ENCODE data around the gene NUDCD2. TPM values are rescaled to one million over a fixed set of nuclear protein-coding genes. Genes with fewer than 3 reads are reported as not detected.

Gene NUDCD2
- total RNA-seq, 5 donors from 2014 or later (not counting 1 experiment from before 2014, with no cell fraction given): 18.9 to 29.9 (median 29.3) TPM

DNA sequence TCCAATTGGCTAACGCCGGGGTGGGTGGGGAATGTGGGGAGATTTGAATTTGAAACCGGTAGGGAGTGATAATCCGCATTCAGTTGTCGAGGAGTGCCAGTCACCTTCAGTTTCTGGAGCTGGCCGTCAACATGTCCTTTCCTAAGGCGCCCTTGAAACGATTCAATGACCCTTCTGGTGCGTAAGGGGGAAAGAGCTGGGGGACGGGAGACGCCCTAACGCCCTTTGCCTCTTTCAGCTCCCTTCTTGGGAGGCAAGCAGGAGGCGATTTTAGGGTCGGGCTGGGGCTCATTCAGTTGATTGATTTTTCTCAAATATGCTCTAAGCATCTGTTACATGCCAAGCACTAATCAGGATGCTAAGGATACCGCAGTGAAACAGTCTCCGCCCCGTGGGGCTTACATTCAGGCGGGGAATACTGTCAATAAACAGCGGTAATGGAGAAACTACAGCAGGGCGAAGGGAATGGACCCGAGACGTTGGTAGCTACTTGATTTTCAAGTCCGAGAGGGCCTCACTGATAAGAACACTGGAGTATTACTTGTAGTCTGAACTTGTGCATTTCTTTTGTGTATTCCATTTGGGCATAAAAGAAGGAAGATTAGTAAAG, 765 bp upstream of the NUDCD2 start, which contains the start of gene HMMR:
Gene HMMR (plus strand): TSS at position 71 of the 610 bp plus-strand sequence. CDS start 61 bp downstream, at position 132.
- Histone ChIP-seq H3K9me3 (no peaks in the 10 kb centered on the region), H3K27me3 (replicated peaks in 1 of 2; ENCODE audit: control insufficient read depth in 2 of 2, extremely low read depth in 1 of 2, insufficient read depth in 2 of 2, low read length in 1 of 2) (no peaks in the 10 kb centered on the region), H3K4me3 (ENCODE audit: control insufficient read depth in 1 of 2, extremely low read depth in 1 of 2, low read length in 1 of 2) (peak within 1 kb of the TSS; percentile 80 to 95), H3K4me1 (ENCODE audit: control insufficient read depth in 1 of 2, extremely low read depth in 1 of 2, insufficient read depth in 2 of 2, low read length in 2 of 2) (peaks cover 22 to 28% of the 10 kb centered on the region in 2 experiments), H3K36me3 (ENCODE audit: control insufficient read depth in 2 of 2, extremely low read depth in 1 of 2, insufficient read depth in 1 of 2, low read length in 1 of 2) (peaks cover 0 to 5% of the 10 kb centered on the region in 2 donors), H3K27ac (ENCODE audit: low read length) (peak within 1 kb of the TSS; percentile 94)
- H3K27ac Mint-ChIP-seq: peak within 1 kb of the TSS; percentile 98 to 99
- peak in 1 of 35 experiments; percentile 28 for DNase-seq
- H3K36me3 Mint-ChIP-seq: peaks cover 9% of the 10 kb centered on the region
- no peaks in the 10 kb centered on the region for H3K9me3 Mint-ChIP-seq
- 0% methylated on average over 22 of the region's 23 CpGs for WGBS (ENCODE audit: insufficient coverage)
- H3K4me3 Mint-ChIP-seq: peak within 1 kb of the TSS; percentile 93 to 98 (median 96)
- ChIA-PET POLR2A (interaction anchor here (0.6 to 3.2 kb wide), 11 partner anchors 13 to 50 kb away, joined by 3 to 29 read pairs (median 6); partner anchors contain the start of genes CCNG1 (in 1 of the 2) and MAT2B (in 1 of the 2)), CTCF (interaction anchor here (0.6 to 3.7 kb wide), 16 partner anchors 8 to 51 kb away, joined by 3 to 55 read pairs (median 7); partner anchors contain the start of genes MAT2B (in 2 of the 2) and CCNG1 (in 1 of the 2))
- peaks cover 47 to 56% (median 49%) of the 10 kb centered on the region in 3 donors for H3K4me1 Mint-ChIP-seq
- no peaks in the 10 kb centered on the region for H3K27me3 Mint-ChIP-seq
- ATAC-seq (replicated peaks in 1 of 4): no peak

DNA sequence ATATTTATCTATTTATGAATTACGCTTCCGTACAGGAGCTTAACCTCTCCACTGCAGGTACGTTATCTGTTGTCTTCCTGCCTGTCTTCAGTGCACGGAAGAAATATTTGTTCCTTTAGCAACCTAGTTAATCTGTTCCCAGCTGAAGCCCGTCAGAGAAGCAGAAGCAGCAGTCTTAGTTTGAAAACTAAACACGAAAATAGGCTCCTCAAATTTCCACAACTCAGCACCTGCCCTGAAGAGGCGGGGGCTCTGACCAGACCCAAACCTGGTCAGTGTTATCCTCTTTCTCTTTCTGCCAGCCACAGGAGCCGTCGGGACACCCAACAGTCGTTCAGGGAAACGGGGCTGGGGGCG, 462 bp downstream of the NUDCD2 start:
- Mint-ChIP-seq H3K4me3 (peak overlapping the region; percentile 93 to 98 (median 96)), H3K27me3 (no peaks in the 10 kb centered on the region), H3K36me3 (peaks cover 18% of the 10 kb centered on the region), H3K27ac (peak overlapping the region; percentile 98 to 99), H3K9me3 (no peaks in the 10 kb centered on the region), H3K4me1 (peaks cover 50 to 66% (median 54%) of the 10 kb centered on the region in 3 donors)
- ChIA-PET CTCF (interaction anchor here (1.0 to 3.7 kb wide), 10 partner anchors 9 to 51 kb away, joined by 3 to 55 read pairs (median 7); partner anchors contain the start of genes MAT2B (in 2 of the 2) and CCNG1 (in 1 of the 2)), POLR2A (interaction anchor here in 1 of 2 donors (0.8 to 3.2 kb wide), 7 partner anchors 14 to 56 kb away, joined by 3 to 29 read pairs (median 5); partner anchors contain the start of genes CCNG1 and MAT2B)
- H3K9me3 ChIP-seq: no peaks in the 10 kb centered on the region
- 0% methylated on average over 12 of the region's 12 CpGs for WGBS (ENCODE audit: insufficient coverage)
- ATAC-seq (replicated peaks in 1 of 4) (no peak), DNase-seq (no peak)
- H3K27ac ChIP-seq (ENCODE audit: low read length): peak overlapping the region; percentile 94
- peak overlapping the region; percentile 80 to 94 for H3K4me3 ChIP-seq (ENCODE audit: control insufficient read depth in 1 of 2, extremely low read depth in 1 of 2, low read length in 1 of 2)
- no peaks in the 10 kb centered on the region for H3K27me3 ChIP-seq (replicated peaks in 1 of 2; ENCODE audit: control insufficient read depth in 2 of 2, extremely low read depth in 1 of 2, insufficient read depth in 2 of 2, low read length in 1 of 2)
- H3K4me1 ChIP-seq (ENCODE audit: control insufficient read depth in 1 of 2, extremely low read depth in 1 of 2, insufficient read depth in 2 of 2, low read length in 2 of 2): peaks cover 22 to 28% of the 10 kb centered on the region in 2 experiments
- peaks cover 0 to 16% of the 10 kb centered on the region in 2 donors for H3K36me3 ChIP-seq (ENCODE audit: control insufficient read depth in 2 of 2, extremely low read depth in 1 of 2, insufficient read depth in 1 of 2, low read length in 1 of 2)

DNA sequence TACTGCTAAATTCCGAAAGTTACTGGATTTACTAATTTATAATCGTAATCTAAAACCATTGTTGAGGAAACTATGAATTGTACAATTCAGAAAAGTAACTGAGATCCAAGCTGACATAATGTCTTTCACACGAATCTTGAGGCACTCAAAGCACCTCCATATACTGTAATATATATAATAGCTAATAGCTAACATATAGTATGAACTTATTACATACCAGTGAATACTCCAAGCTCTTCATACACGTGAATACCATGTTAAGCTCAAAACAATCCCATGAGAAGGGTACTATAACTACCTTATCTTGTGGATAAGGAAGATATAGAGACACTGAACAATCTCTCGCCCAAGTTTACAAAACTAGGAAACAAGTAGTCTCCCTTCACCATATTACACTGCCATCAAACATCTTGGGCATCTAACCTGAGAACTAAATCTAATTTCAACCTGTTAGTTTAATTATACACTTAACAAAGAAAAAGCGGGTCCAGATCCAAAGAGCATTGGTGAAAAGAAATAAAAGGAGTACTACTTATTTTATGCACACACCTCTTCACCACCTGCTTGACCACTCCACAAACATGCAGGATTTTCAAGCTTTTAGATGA, 1.0 kb downstream of the NUDCD2 start:
- ChIA-PET POLR2A (interaction anchor here in 1 of 2 donors (0.8 to 3.2 kb wide), 7 partner anchors 17 to 57 kb away, joined by 3 to 29 read pairs (median 5); partner anchors contain the start of genes CCNG1 and MAT2B), CTCF (interaction anchor here (0.7 to 3.7 kb wide), 9 partner anchors 10 to 51 kb away, joined by 3 to 55 read pairs (median 6); partner anchors contain the start of genes CCNG1 (in 1 of the 2) and MAT2B (in 1 of the 2))
- Histone ChIP-seq H3K4me1 (ENCODE audit: control insufficient read depth in 1 of 2, extremely low read depth in 1 of 2, insufficient read depth in 2 of 2, low read length in 2 of 2) (peaks cover 22 to 28% of the 10 kb centered on the region in 2 experiments), H3K27me3 (replicated peaks in 1 of 2; ENCODE audit: control insufficient read depth in 2 of 2, extremely low read depth in 1 of 2, insufficient read depth in 2 of 2, low read length in 1 of 2) (no peaks in the 10 kb centered on the region), H3K36me3 (ENCODE audit: control insufficient read depth in 2 of 2, extremely low read depth in 1 of 2, insufficient read depth in 1 of 2, low read length in 1 of 2) (peaks cover 0 to 16% of the 10 kb centered on the region in 2 donors), H3K27ac (ENCODE audit: low read length) (peak overlapping the region; percentile 94), H3K4me3 (ENCODE audit: control insufficient read depth in 1 of 2, extremely low read depth in 1 of 2, low read length in 1 of 2) (peak overlapping the region; percentile 80 to 94), H3K9me3 (no peaks in the 10 kb centered on the region)
- peaks cover 50 to 66% (median 54%) of the 10 kb centered on the region in 3 donors for H3K4me1 Mint-ChIP-seq
- H3K9me3 Mint-ChIP-seq: no peaks in the 10 kb centered on the region
- peaks cover 18% of the 10 kb centered on the region for H3K36me3 Mint-ChIP-seq
- DNase-seq (peak in 1 of 35 experiments; percentile 14), ATAC-seq (replicated peaks in 1 of 4) (no peak)
- H3K4me3 Mint-ChIP-seq: peak overlapping the region; percentile 93 to 98 (median 96)
- H3K27ac Mint-ChIP-seq: peak overlapping the region; percentile 98 to 99
- WGBS (ENCODE audit: insufficient coverage): no CpG with 5 or more reads among the region's 6 CpGs
- H3K27me3 Mint-ChIP-seq: no peaks in the 10 kb centered on the region

DNA sequence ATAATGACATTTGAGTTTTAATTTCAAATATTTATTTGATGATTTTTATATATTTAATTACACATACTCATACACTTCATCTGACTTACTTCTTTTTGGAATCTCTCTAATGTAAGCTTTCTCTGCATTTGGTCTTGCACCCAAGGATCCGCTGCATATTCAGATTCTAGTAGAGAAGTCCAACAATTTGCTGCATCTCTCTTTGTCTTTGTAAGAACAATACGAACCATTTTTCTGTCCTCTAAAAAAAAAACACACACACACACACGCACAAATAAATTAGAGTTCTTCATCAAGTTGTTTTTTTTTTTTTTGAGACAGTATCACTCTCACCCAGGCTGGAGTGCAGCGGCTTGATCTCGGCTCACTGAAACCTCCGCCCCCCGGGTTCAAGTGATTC, 3.1 kb downstream of the NUDCD2 start:
- DNase-seq (no peak), ATAC-seq (replicated peaks in 1 of 4) (no peak)
- no peak overlapping the region for H3K27ac Mint-ChIP-seq
- Histone ChIP-seq H3K4me3 (ENCODE audit: control insufficient read depth in 1 of 2, extremely low read depth in 1 of 2, low read length in 1 of 2) (no peak overlapping the region), H3K4me1 (ENCODE audit: control insufficient read depth in 1 of 2, extremely low read depth in 1 of 2, insufficient read depth in 2 of 2, low read length in 2 of 2) (peaks cover 17 to 23% of the 10 kb centered on the region in 2 experiments), H3K36me3 (ENCODE audit: control insufficient read depth in 2 of 2, extremely low read depth in 1 of 2, insufficient read depth in 1 of 2, low read length in 1 of 2) (peaks cover 0 to 21% of the 10 kb centered on the region in 2 donors), H3K27me3 (replicated peaks in 1 of 2; ENCODE audit: control insufficient read depth in 2 of 2, extremely low read depth in 1 of 2, insufficient read depth in 2 of 2, low read length in 1 of 2) (no peaks in the 10 kb centered on the region), H3K9me3 (no peaks in the 10 kb centered on the region), H3K27ac (ENCODE audit: low read length) (no peak overlapping the region)
- no peaks in the 10 kb centered on the region for H3K9me3 Mint-ChIP-seq
- H3K27me3 Mint-ChIP-seq: no peaks in the 10 kb centered on the region
- H3K4me3 Mint-ChIP-seq: no peak overlapping the region
- ChIA-PET CTCF (interaction anchor here in 1 of 2 donors (1.1 kb wide), 1 partner anchor 19 kb away, joined by 9 read pairs; the partner anchor contains the start of gene CCNG1), POLR2A (interaction anchor here in 1 of 2 donors (0.7 kb wide), 1 partner anchor 47 kb away, joined by 3 read pairs; no protein-coding TSS in a partner anchor)
- peaks cover 27% of the 10 kb centered on the region for H3K36me3 Mint-ChIP-seq
- peaks cover 46 to 59% (median 47%) of the 10 kb centered on the region in 3 donors for H3K4me1 Mint-ChIP-seq
- WGBS (ENCODE audit: insufficient coverage): 98% methylated on average over 7 of the region's 7 CpGs

DNA sequence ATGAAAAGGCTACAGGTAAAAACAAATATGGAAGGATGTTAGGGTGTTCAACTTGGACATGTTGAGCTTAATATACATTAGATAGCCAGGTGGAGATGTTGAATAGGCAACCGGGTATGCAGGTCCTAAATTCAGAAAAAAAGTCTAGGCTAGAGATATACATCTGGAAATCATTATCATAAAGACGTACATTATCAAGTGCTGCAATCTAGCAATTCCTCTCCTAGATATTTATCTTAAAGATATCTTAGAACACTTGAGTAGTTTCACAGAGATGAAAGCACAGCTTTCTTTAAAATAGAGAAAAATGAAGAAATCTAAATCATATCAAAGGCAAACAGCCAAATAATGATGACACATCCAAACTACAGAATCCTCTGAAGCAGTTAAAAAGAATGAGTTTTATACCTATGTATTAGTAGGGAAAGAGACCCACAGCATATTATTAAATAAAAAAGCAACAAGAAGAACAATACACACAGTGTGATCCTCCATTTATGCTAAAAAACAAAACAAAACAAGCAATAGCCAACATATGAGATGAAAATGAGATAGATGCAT, 3.8 kb downstream of the NUDCD2 start:
- H3K9me3 Mint-ChIP-seq: no peaks in the 10 kb centered on the region
- H3K27me3 ChIP-seq (replicated peaks in 1 of 2; ENCODE audit: control insufficient read depth in 2 of 2, extremely low read depth in 1 of 2, insufficient read depth in 2 of 2, low read length in 1 of 2): no peaks in the 10 kb centered on the region
- no peak overlapping the region for H3K4me3 ChIP-seq (ENCODE audit: control insufficient read depth in 1 of 2, extremely low read depth in 1 of 2, low read length in 1 of 2)
- DNase-seq (no peak), ATAC-seq (replicated peaks in 1 of 4) (no peak)
- peaks cover 41 to 56% (median 43%) of the 10 kb centered on the region in 3 donors for H3K4me1 Mint-ChIP-seq
- ChIA-PET POLR2A (interaction anchor here in 1 of 2 donors (0.7 to 0.9 kb wide), 2 partner anchors 13 to 48 kb away, joined by 3 to 5 read pairs; no protein-coding TSS in a partner anchor), CTCF (interaction anchor here (0.6 to 0.7 kb wide), 2 partner anchors 14 to 18 kb away, joined by 3 read pairs; no protein-coding TSS in a partner anchor)
- H3K27me3 Mint-ChIP-seq: no peaks in the 10 kb centered on the region
- no peak overlapping the region for H3K27ac ChIP-seq (ENCODE audit: low read length)
- WGBS (ENCODE audit: insufficient coverage): no CpG with 5 or more reads among the region's 2 CpGs
- no peaks in the 10 kb centered on the region for H3K9me3 ChIP-seq
- H3K27ac Mint-ChIP-seq: peak overlapping the region; percentile 37 to 63
- H3K4me1 ChIP-seq (ENCODE audit: control insufficient read depth in 1 of 2, extremely low read depth in 1 of 2, insufficient read depth in 2 of 2, low read length in 2 of 2): peaks cover 17 to 18% of the 10 kb centered on the region in 2 experiments
- peaks cover 0 to 23% of the 10 kb centered on the region in 2 donors for H3K36me3 ChIP-seq (ENCODE audit: control insufficient read depth in 2 of 2, extremely low read depth in 1 of 2, insufficient read depth in 1 of 2, low read length in 1 of 2)
- peaks cover 27% of the 10 kb centered on the region for H3K36me3 Mint-ChIP-seq
- no peak overlapping the region for H3K4me3 Mint-ChIP-seq
